GM19035 (cell line): ENCODE measurements around the gene ZNF335.
"Not testable (repeated sequence)": the region's sequence is repeated elsewhere in the genome, so short reads cannot be mapped to it uniquely, and the experiment has no call there.

ENCODE experiments used
- ATAC-seq: cut with Tn5 transposase; IDR thresholded peaks from one replicate; pipeline ENCODE4 v1.9.1; 2021; ENCODE audit not compliant: unreplicated experiment

The ZNF335 gene

DNA sequence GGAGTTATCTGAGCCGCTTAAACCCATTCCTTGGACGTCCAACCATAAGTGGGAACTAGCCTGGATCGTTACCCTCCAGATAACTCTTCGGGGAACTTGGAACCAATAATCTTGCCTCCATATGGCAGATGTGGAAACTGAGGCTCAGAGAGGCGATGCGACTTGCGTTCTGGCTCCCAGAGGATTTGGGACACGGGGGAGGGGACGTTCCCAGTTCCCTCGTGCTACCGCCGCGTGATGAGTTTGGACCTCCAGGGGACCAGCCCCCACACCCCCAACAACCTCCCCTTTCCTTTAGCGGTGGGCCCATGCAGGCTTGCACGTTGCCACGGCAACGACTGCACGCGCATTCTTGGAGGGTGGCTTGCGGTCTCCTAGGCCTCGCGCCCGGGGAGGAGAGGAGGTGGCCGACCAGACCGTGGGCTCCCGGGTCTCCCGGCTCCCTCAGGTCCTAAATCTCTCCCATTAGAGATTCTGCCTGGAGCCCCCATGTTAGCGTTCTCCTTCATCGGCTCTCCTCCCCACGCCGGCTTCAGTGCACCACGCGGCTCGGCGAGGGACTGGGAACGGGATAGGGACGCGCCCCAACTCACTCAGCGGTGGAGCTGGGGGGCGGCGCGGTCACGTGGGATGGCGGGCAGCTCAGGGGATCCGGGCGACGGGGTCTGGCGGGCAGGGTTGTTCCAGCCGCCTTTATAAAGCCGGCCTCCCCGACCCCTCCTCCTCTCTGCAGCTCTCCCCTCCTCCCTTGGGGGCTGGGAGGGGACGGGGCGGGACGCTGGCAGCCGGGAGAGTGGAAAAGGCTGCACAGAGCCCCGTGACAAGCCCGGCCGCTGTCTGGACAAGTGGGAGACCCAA lies 60.3 kb downstream of the ZNF335 start, which contains the start of gene PLTP:
PLTP (minus strand) TSS at position 670 of the 858 bp plus-strand sequence. CDS start 703 bp downstream, outside the sequence.
- no peak for ATAC-seq

DNA sequence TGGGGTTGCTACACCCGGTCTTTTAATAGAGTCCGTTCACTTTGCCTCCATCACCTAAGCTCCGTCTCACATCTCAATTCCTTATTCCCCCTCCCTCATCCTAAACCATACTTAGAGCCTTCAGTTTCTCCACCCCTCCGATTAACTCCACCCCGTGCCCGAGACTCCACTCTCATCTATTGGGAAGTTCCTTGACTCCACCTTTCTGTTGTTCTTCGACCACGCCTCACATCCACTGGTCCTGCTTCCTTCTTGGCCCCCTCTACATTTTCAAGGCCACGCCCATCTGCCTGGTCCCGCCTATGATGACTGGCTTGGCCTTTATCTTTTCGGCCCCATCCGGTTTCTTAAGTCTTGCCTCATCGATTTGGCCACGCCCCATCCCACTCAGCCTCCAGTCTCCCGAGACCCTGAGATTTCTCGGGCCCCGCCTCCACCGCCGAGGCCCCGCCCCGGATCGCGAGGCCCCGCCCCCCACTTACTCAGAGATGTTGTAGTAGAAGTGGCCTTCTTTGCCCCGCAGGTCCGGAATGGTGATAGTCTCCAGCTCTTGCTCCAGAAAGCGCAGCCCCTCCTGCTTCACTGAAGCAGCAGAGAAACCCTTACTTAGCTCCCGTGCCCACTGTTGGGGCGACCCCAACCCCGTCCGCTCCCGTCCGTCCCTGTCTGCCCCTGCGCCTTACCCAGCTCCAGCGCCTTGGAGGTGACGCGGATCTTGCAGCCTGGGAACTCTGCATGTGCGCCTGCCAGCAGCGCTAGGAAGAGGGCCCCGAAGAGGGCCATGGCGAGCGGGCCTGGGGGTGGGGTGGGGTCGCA lies 61.1 kb downstream of the ZNF335 start:
- peak; percentile 90 for ATAC-seq

DNA sequence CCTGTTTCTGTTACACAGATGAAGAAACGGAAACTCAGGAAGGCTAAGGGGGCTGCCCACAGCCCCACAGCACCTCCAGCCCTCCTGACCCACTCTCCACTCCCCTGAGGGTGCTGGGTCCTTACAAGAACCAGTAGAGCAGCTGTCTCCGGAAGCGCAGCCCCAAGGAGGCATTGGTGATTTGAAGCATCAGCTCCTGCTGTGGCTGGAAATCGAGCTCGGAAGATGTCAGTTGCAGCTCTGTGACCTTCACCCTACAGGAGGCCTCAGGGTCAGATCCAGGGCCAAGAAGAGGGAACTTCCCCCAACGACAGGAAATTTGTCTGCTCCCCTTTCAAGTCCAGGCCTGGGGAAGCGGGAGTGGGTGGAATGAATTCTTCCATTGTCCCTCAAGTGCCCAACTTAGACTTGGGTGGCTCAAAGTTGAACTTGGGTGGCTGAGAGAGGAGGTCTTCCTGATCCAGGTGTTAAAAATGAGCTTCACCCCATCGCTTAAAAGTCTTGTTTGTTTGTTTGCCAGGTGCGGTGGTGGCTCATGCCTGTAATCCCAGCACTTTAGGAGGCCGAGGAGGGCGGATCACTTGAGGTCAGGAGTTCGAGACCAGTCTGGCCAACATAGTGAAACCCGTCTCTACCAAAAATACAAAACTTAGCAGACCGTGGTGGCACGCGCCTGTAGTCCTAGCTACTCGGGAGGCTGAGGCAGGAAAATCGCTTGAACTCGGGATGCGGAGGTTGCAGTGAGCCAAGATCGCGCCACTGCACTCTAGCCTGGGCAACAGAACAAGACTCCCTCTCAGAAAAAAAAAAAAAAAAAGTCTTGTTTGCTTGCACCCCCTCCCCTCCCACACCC lies 62.0 kb downstream of the ZNF335 start:
- no peak for ATAC-seq

DNA sequence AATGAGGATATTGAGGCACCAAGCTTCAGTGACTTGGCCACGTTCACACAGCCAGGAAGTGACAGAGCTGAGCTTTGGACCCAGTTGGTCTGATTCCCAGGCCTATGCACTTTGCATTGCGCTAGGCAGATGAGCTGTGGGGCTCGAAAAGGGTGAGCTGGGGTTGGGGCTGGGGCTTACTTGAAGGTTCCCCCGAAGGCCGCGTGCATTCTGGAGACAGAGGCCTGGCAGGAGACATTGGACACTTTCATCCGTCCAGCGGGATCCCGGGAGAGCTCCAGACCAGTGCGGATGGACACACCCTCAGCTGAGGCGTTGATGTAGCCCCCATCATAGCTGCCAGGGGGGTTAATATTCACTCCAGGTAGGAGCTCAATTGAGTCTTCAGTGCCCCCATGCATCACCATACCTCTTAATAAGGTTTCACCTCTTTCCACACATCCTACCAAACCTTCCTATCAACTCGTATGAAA lies 62.6 kb downstream of the ZNF335 start:
- no peak for ATAC-seq

DNA sequence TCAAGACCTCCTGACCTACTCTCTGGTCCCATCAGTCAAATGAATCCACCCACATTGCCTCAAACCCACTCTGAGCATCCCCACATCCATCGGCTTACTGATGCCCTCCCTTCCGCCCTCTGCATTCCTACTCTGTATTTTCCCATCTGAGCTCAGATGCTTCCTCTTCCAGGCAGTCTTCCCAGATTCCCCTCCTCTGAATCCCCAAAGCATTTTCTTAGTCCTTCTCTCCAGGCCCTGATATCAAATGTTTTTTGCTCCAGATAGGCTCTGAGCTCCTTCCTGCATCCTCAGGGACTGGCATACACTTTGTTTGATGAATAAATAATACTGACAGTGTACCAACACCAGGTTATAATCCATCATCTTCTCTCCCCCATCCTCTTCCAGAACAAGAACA lies 63.9 kb downstream of the ZNF335 start:
- no peak for ATAC-seq

DNA sequence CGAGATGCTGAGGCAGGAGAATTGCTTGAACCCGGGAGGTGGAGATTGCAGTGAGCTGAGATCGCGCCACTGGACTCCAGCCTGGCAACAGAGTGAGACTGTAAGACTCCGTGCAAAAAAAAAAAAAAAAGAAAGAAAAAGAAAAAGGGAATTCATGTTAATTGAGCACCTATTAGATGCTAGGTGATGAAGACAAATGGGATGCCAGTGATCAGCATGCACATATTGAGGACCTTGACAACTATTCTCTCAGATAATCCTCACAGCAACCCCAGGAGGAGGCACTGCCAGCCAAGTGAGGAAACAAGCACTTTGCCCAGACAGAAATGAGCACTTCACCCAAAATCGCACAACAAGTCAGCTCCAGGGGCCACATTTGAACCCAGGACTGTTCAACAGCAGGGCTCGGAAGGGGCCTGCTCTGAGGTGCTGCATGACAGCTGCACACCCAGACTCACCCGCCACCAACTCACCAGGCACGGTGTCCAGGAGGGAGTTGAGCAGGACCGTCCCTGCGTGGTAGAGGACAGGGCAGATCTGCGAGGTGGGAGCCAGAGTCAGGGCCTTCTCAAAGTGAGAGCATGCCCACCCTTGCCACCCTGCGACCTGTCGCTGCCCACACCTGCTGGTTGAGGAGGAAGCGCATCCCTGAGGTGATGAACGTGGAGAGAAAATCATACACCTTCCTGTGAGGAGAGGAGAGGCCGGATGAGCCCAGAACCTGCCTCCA lies 64.6 kb downstream of the ZNF335 start:
- no peak for ATAC-seq

DNA sequence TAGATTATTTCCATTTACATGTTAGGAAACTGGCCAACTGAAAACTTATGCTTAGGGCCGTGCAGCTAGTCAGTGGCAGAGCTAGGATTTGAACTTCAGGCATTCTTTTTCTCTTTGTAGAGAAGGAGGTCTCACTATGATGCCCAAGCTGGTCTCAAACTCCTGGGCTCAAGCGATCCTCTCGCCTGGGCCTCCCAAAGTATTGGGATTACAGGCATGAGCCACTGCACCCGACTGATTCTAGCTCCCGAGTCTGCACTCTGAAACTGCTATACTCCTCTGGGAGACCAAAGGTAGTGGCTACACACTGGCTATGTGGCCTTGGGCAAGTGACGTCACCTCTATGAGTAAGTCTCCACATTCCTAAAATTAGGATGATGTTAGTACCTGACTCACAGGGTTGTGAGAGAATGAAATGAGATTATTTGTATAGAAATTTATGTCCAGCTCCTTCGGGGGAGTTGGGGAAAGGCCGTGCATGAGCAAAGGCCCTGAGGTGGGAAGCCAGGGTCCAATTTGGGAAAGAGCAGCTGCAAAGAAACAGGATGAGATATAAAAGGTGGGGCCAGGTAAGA lies 66.4 kb downstream of the ZNF335 start:
- ATAC-seq: no peak

DNA sequence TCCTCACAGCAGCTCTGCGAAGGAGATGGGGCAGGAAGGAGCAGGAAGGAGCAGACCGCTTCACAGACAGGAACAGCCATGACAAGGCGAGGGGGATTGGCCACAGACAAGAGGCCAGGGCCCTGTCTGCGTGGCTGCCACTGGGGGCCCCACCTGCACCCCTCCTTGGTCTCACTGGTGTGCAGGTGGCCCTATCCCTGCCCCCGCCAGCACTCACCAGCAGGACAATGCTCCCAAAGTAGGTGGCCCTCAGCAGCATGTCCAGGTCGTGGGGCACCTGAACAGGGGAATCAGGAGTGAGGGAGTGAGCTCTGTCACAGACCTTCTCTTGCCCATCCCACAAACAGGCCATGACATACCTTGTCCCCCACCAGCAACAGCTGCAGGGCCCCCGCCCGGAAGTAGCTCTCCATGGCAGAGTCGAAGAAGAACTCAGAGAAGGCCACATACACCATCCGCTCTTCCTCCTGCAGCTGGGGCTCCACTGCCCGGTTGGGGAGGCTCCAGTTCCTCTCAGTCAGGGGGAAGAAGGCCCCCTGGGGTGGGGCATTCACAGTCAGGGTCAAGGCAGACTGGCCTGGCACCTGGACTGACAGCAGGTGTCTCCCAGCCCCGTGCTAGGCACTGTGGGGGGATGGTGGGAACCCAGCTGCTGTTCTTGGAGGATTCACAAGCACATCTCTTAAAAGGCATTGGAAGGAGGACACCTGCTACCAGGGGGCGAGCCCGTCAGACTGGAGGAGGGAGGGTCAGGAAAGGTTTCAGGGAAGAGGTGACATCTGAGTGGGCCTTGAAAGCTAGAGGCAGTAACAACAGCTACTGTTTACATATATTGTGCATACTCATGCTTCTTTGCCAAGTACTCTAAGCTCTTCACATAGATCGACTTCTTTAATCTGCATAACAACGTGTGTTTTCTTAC lies 67.2 kb downstream of the ZNF335 start:
- no peak for ATAC-seq

DNA sequence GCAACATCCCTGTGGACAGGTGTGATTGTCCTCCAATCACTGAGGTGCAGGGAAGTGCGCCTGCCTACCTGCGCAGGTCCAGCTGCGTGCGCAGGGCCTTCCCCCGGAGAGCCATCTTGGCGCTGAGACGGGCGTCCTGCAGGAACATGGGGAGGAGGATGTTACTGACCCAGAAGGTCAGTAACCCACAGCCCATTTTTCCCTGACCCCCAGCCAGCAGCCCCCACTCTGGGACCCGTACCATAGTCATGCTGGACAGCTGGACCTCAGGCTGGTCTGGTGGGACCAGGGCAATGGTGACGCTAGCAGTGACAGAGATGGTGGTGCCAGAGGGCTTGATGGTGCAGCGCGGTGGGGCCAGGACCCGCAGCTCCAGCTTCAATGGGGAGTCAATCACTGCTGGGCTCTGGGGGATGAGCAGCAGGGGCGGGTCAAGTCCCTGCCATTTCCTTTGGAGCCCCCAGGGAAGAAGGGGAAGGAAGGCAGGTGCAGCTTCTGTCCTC lies 69.8 kb downstream of the ZNF335 start:
- ATAC-seq: no peak

DNA sequence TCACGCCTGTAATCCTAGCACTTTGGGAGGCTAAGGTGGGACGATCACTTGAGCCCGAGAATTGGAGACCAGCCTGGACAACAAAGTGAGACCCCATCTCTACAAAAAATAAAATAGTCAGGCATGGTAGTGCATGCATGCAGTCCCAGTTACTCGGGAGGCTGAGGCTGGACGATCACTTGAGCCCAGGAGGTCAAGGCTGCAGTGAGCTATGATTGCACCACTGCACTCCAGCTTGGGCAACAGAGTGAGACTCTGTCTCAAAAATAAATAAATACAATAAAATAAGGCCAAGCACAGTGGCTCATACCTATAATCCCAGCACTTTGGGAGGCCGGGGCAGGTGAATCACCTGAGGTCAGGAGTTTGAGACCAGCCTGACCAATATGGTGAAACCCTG lies 70.7 kb downstream of the ZNF335 start:
- ATAC-seq: not testable (repeated sequence)

DNA sequence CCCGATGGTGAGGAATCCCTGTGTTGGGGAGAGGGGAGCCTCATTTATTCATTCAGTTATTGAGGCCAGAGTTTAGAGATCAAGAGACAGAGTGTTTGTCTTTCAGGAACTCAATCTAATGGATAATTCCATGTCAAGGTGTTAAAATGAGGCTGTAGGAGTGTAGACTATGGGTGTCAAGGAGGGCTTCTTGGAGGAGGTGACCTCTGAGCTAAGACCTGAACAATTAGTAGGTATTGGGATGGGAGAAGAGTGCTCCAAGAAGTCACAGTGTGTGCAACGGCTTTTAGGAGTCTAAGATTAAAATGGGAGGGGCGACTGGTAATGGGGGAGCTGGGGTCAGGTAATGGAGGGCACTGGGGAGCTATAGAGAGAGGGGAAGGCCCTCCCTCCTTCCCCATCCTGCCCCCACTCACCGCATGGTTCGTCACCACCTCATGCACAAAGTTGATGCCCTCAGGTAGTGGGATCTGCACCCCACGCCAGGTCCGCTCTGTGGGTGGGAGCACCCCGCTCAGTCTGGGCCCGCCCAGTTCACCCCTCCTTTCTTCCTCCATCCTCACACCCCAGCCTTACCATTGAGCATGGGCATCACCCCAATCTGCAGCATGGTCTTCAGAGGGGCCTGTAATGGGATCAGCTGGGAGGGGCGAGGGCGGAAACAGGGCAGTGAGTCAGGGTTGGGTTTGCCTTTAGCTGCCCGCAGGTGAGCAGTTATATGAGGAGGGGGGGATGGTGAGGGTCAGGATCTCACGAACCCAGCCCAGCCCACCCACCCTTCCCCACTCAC lies 72.8 kb downstream of the ZNF335 start:
- ATAC-seq: no peak
